MCF 10A (cell line): ENCODE data around the gene NDUFA1. TPM values are rescaled to one million over a fixed set of nuclear protein-coding genes. Genes with fewer than 3 reads are reported as not detected.
A peak's percentile ranks its signal among the peaks of the same experiment; 100 is the strongest.

ENCODE experiments used
- BruUV-seq: library from RNA; stranded (reverse); fragments of 400-500 nt; replicated peaks from 2 replicates; lab custom pipeline; 2021; lab: Mats Ljungman, UMichigan
- CTCF ChIA-PET: fragments of 300-600 bp; sonication (Branson Sonifier 250); formaldehyde crosslinking; extraction: SDS; loops from one replicate; lab custom pipeline; 2021; ENCODE audit warnings: antibody characterized with exemption, inconsistent platforms; lab: Yijun Ruan, JAX
- POLR2A ChIA-PET: fragments of 300-600, 350-650 bp; sonication (Branson Sonifier 250); formaldehyde crosslinking; extraction: SDS; loops from one replicate; lab custom pipeline; 2020; ENCODE audit warnings: antibody characterized with exemption, inconsistent platforms; lab: Yijun Ruan, JAX
- DNase-seq: peaks from one replicate; pipeline ENCODE4 v3.0.0-alpha.2; 2018; ENCODE audit not compliant: unreplicated experiment
- H3K27ac Mint-ChIP-seq: one replicate; pipeline ENCODE4 v1.8.0; 2022; ENCODE audit warnings: mild to moderate bottlenecking, low read depth, mixed read lengths; ENCODE audit not compliant: unreplicated experiment
- H3K27me3 Mint-ChIP-seq: one replicate; pipeline ENCODE4 v1.8.0; 2022; ENCODE audit warnings: mixed read lengths; ENCODE audit not compliant: insufficient read depth, unreplicated experiment
- H3K36me3 Mint-ChIP-seq: one replicate; pipeline ENCODE4 v1.8.0; 2022; ENCODE audit warnings: mild to moderate bottlenecking, moderate library complexity, mixed read lengths; ENCODE audit not compliant: insufficient read depth, unreplicated experiment
- H3K4me1 Mint-ChIP-seq: one replicate; pipeline ENCODE4 v1.8.0; 2022; ENCODE audit warnings: mixed read lengths; ENCODE audit not compliant: insufficient read depth, unreplicated experiment
- H3K4me3 Mint-ChIP-seq: one replicate; pipeline ENCODE4 v1.8.0; 2022; ENCODE audit warnings: mild to moderate bottlenecking, moderate library complexity, mixed read lengths; ENCODE audit not compliant: unreplicated experiment
- H3K9me3 Mint-ChIP-seq: one replicate; pipeline ENCODE4 v1.8.0; 2022; ENCODE audit warnings: mixed read lengths; ENCODE audit not compliant: unreplicated experiment
- CTCF ChIP-seq: fragments of 200-600 bp; IDR thresholded peaks from one replicate; pipeline ENCODE4 v1.8.0; 2022; ENCODE audit warnings: antibody characterized with exemption, mild to moderate bottlenecking; ENCODE audit not compliant: unreplicated experiment
- intact Hi-C: fragments of 100-400 bp; cut with micrococcal nuclease; formaldehyde crosslinking; loops from 2 replicates; pipeline ENCODE4 v1.14.1; 2022
- total RNA-seq: library from RNA; stranded (reverse); gene quantifications from 2 replicates; pipeline ENCODE4 v1.2.3, GENCODE V29; 2022

The NDUFA1 gene
- total RNA-seq, 1 experiment from 2014 or later, result 82.8 TPM

GRCh38 chrX:119870626-119871131, 953 bp upstream of the NDUFA1 start:
- no peaks in the 10 kb centered on the region for H3K4me1 Mint-ChIP-seq
- no TSS peak for BruUV-seq
- H3K27ac Mint-ChIP-seq, result peak overlapping the region; percentile 83
- ChIA-PET POLR2A (interaction anchor here (0.6 to 3.4 kb wide), 12 partner anchors 9 to 297 kb away, joined by 3 to 74 read pairs (median 4); partner anchors contain the start of genes RPL39 and UPF3B), CTCF (interaction anchor here (0.7 to 1.6 kb wide), 6 partner anchors 8 to 355 kb away, joined by 3 to 4 read pairs (median 3); no protein-coding TSS in a partner anchor)
- peaks cover 32% of the 10 kb centered on the region for H3K36me3 Mint-ChIP-seq
- TF ChIP-seq CTCF, result no peak
- H3K4me3 Mint-ChIP-seq, result peak overlapping the region; percentile 91
- no peaks in the 10 kb centered on the region for H3K9me3 Mint-ChIP-seq
- intact Hi-C loops, result loop anchor here (1.0 kb wide), 1 partner anchor 79 kb away; the partner anchor contains the start of gene RPL39
- DNase-seq, result no peak
- no peaks in the 10 kb centered on the region for H3K27me3 Mint-ChIP-seq

DNA sequence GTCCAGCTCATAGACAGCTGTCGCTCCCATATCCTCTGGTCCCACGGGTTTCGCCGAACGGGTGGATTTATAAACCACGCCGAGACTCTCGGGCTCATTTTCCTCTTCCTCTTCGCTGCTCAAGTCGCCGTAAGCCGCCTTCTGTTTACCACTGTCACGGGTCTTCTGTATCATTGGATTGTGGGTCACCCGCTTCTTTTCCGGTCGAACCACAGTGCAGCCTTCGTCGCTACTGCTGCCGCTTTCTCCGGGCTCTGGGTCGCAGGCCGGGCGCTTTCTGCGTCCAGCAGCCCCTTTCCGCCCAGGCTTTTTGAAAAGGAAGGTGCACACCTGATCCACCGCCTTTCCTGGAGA, 410 bp upstream of the NDUFA1 start:
- Mint-ChIP-seq H3K27me3 (no peaks in the 10 kb centered on the region), H3K4me1 (no peaks in the 10 kb centered on the region), H3K36me3 (peaks cover 32% of the 10 kb centered on the region), H3K9me3 (no peaks in the 10 kb centered on the region), H3K4me3 (peak overlapping the region; percentile 91), H3K27ac (peak overlapping the region; percentile 83)
- CTCF ChIA-PET, result interaction anchor here (0.7 to 1.6 kb wide), 3 partner anchors 10 to 54 kb away, joined by 3 to 4 read pairs (median 3); no protein-coding TSS in a partner anchor
- DNase-seq, result peak; percentile 25
- POLR2A ChIA-PET, result interaction anchor here (0.6 to 3.4 kb wide), 13 partner anchors 9 to 581 kb away, joined by 3 to 74 read pairs (median 4); partner anchors contain the start of genes RPL39 and UPF3B
- TSS peak; percentile 82 for BruUV-seq
- intact Hi-C loops, result loop anchor here (1.0 kb wide), 1 partner anchor 80 kb away; the partner anchor contains the start of gene RPL39
- TF ChIP-seq CTCF, result no peak

DNA sequence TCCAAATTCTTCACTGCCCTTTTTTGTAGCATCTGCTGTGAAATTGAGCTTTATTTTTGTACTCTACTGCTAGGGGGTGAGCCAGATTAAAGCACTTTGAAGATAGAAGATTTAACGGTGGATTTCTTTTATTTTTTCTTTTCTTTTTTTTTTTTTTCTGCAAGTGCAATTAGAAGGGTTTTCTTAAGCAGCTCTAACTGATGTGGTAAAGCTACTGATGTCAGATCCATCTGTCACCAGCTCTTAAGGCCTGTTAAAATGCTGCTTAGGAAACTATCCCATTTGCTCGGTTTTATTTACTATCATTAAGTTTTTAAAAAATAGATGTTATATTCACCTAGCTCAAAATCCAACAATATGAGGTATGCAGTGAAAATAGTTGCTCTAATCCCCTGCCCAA, 7.1 kb downstream of the NDUFA1 start:
- ChIA-PET CTCF (interaction anchor here (0.6 to 1.8 kb wide), 7 partner anchors 9 to 642 kb away, joined by 3 to 6 read pairs (median 3); partner anchors contain the start of gene PGRMC1), POLR2A (interaction anchor here (1.6 kb wide), 1 partner anchor 87 kb away, joined by 6 read pairs; the partner anchor contains the start of gene RPL39)
- Mint-ChIP-seq H3K4me1 (no peaks in the 10 kb centered on the region), H3K4me3 (no peak overlapping the region), H3K27me3 (no peaks in the 10 kb centered on the region), H3K27ac (no peak overlapping the region), H3K36me3 (peaks cover 53% of the 10 kb centered on the region), H3K9me3 (no peaks in the 10 kb centered on the region)
- no peak for DNase-seq
- intact Hi-C loops, result no loop called here
- BruUV-seq, result no TSS peak
- no peak for TF ChIP-seq CTCF

- H3K9me3 Mint-ChIP-seq, result no peaks in the 10 kb centered on the region
- ChIA-PET POLR2A (interaction anchor here (0.8 to 1.6 kb wide), 2 partner anchors 9 to 89 kb away, joined by 3 to 6 read pairs; partner anchors contain the start of genes NDUFA1, RNF113A and RPL39), CTCF (interaction anchor here (0.6 to 1.4 kb wide), 4 partner anchors 11 to 268 kb away, joined by 3 to 8 read pairs (median 4); no protein-coding TSS in a partner anchor)
- no peaks in the 10 kb centered on the region for H3K27me3 Mint-ChIP-seq
- no TSS peak for BruUV-seq
- peak; percentile 14 for DNase-seq
- no peaks in the 10 kb centered on the region for H3K4me1 Mint-ChIP-seq
- H3K36me3 Mint-ChIP-seq, result peaks cover 39% of the 10 kb centered on the region
- H3K27ac Mint-ChIP-seq, result peak overlapping the region; percentile 44
- no peak overlapping the region for H3K4me3 Mint-ChIP-seq
- intact Hi-C loops, result no loop called here
- TF ChIP-seq CTCF, result no peak
Observed at GRCh38 chrX:119880076-119880475, 8.4 kb downstream of the NDUFA1 start.
